Measurements from ENCODE around the gene APOC3.
"Not testable (repeated sequence)": the region's sequence is repeated elsewhere in the genome, so short reads cannot be mapped to it uniquely, and the experiment has no call there.

The APOC3 gene

DNA sequence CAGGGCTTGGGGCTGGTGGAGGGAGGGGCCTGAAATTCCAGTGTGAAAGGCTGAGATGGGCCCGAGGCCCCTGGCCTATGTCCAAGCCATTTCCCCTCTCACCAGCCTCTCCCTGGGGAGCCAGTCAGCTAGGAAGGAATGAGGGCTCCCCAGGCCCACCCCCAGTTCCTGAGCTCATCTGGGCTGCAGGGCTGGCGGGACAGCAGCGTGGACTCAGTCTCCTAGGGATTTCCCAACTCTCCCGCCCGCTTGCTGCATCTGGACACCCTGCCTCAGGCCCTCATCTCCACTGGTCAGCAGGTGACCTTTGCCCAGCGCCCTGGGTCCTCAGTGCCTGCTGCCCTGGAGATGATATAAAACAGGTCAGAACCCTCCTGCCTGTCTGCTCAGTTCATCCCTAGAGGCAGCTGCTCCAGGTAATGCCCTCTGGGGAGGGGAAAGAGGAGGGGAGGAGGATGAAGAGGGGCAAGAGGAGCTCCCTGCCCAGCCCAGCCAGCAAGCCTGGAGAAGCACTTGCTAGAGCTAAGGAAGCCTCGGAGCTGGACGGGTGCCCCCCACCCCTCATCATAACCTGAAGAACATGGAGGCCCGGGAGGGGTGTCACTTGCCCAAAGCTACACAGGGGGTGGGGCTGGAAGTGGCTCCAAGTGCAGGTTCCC, at the start of gene APOC3:
APOC3 (plus strand) TSS at position 383 of the 659 bp plus-strand sequence. CDS start 676 bp downstream, outside the sequence.
- no peak for DNase-seq (ENCODE audit: low read depth in 2 of 2)

DNA sequence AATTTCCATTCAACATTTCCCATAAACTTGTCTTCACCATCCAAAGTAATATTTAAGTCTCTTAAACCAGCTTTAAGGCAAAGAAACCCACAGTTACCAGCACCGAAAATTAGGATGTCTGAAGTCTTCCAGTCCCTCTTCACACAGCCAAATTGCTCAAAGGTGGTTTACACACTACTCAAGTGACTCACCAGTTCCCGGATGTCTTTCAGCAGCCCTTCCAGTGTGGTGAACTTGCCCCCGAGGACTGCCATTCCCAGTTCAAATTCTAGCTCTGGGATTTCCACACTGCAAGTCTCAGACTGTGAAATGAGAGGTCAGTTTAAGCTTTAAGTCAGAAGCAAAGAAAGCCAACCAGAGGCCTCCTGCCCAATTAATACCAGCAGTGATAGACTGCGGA, 47.0 kb upstream of the APOC3 start:
- DNase-seq (ENCODE audit: low read depth in 2 of 2): no peak

DNA sequence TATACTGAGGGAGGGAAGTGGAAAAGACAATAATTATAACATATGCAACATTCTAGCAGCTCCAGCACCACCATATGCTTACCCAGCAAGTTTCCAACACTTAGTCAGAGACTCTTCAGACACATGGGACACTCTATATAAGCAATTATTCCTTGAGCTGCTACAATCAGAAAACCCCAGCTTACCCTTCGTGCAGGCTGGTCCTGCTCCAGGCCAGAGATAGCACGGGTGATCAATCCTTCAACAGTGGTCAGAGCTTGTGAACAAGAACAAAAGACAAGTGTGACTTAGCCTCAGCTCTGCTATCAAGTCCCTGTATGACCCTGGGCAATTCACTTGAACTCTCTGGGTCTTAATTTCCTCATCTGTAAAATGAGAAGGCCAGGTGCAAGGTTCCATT, 43.4 kb upstream of the APOC3 start:
- no peak for DNase-seq (ENCODE audit: low read depth in 2 of 2)

DNA sequence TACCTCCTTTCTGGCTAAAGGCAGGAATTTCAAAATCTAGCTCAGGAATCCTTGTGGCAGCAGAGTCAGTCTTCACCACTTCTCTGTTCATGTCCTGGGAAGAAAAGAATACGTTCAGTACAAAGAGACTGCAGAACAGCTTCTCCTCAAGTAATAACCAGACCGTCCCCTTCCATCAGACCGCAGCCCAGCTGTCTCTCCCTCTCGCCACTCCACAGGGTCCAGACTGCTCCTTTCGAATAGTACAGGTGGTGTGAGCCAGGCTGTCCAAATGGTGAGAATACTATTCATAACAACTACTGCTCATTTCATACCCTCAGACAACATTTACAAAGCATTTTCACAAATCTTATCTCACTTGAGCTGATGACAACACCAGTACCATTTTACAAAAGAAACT, 42.7 kb upstream of the APOC3 start:
- no peak for DNase-seq (ENCODE audit: low read depth in 2 of 2)

DNA sequence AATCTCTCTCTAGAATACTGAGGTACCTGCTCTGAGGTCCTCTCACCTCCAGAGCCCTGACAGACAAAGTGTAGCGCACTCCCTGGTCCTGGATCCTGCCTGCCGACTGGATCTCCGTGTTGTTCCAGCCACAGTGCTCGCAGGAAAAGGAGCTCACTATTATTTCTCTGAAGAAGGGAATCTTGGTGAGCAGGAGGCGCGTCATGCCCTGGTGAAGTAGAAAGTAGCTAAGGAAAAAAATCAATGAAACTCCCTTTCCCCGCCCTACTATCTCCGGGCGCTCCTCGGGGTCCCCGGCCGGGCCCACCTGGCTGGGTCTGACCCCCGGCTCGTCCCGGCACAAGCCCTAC, 42.3 kb upstream of the APOC3 start:
- no peak for DNase-seq (ENCODE audit: low read depth in 2 of 2)

DNA sequence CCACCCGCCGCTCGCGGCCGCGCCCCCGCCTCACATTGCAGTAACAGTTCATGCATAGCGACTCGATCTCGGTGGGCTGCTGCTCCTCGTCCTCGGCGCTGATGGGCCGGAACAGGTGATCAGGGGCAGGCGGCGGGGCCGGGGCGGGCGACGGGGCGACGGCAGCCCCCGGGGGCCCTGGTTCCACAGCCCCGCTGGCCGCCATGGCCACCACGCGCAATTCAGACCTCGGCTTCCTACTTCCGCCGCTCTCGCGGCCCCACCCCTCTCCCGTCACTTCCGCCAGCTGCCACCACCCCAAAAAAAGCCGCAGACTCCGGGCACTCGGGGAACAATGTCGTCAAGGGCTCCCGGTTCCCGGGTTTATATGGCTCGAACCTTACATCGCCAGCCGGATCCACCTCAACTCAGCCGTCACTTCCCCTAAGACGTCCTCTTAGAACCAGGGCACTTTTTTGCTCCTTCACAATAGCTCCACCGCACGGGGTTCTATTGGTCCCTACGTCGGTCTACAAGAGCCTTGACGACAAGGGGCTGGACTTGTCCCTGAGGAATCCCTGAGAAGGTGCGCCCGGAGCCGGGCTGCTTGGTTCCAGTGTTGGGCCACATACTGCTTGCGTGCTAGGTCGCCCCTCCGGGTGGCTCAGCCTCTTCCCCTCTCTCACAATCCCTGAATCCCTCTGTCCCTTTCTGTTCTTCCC, 41.8 kb upstream of the APOC3 start, which contains the start of gene ZPR1:
ZPR1 (minus strand) TSS at position 238 of the 701 bp plus-strand sequence; CDS start at position 205, 33 bp downstream.
- DNase-seq (ENCODE audit: low read depth in 2 of 2): peak; percentile 72 to 74

DNA sequence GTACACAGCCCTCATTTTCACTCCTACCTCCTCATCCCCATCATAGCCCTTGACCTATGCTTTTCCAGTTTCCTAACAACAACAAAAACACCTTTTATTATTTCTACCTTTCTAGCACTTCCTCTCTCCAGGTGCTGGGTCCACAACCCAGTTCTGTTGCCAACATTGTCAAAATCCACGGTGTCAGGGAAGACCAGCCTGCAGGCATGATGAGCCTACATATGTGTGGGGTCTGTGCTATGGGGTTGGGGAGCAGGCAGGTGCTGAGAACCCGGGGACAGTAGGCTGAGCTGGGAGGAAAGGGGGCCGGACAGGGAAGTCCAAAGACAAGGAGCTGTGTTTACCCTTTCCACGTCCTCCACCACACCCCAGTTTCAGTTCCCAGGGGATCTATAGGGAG, 41.2 kb upstream of the APOC3 start:
- DNase-seq (ENCODE audit: low read depth in 2 of 2): no peak

DNA sequence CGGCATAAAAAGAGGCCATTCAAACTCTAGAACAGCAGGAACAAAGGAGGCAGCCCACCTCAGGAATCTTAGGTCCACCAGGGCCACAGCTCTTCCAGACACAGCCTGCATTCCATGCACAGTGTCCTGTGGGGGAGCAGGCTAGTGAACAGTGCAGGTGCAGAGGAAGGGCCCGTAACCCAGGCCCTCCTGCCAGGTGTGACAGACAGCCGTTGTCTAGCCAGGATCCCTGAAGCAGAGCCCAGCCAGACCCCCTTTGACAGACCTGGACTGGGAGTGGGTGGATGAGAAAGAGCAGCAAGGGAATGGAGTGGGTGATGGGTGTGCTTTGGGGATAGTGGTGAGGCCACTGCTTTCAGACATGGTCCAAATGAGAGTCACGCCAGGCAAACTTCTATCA, 40.7 kb upstream of the APOC3 start:
- no peak for DNase-seq (ENCODE audit: low read depth in 2 of 2)

DNA sequence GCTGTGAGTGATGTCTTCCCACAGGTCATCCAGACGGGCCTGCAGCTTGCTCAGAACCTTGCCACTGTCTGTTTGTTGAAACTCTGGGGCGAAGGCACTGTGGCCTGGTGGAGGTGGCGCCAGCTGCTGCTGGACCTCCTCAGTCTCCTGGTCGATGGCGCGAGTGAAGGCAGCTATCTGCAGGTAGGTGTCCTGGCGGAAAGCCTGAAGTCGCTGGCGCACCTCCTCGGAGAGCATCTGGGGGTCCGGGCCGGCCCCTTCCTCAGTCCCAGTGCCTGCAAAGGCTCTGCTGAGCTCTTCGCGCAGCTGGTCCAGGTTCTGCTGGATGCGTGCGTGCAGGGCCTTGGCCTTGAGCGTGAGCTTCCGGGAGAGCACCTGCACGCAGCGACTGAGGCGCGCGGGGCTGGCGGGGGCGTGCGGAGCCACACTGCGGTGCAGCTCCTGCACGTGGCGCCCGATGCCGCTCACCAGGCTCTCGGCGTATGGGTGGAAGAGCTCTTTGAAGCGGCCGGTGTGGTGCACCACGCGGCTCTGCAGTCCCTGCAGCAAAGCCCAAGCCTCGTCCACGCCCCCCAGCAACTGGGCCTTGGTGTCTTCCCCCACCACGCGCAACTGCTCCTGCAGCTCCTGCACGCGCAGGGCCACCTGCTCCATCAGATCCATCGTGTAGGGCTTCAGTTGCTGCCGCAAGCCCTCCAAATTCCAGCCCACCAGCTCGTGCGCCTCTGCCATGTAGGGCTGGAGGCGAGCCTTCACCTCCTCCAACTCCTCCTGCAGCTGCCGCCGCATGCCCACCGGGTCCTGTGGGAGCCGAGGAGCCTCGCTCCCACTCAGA, 39.3 kb upstream of the APOC3 start:
- DNase-seq (ENCODE audit: low read depth in 2 of 2): no peak

DNA sequence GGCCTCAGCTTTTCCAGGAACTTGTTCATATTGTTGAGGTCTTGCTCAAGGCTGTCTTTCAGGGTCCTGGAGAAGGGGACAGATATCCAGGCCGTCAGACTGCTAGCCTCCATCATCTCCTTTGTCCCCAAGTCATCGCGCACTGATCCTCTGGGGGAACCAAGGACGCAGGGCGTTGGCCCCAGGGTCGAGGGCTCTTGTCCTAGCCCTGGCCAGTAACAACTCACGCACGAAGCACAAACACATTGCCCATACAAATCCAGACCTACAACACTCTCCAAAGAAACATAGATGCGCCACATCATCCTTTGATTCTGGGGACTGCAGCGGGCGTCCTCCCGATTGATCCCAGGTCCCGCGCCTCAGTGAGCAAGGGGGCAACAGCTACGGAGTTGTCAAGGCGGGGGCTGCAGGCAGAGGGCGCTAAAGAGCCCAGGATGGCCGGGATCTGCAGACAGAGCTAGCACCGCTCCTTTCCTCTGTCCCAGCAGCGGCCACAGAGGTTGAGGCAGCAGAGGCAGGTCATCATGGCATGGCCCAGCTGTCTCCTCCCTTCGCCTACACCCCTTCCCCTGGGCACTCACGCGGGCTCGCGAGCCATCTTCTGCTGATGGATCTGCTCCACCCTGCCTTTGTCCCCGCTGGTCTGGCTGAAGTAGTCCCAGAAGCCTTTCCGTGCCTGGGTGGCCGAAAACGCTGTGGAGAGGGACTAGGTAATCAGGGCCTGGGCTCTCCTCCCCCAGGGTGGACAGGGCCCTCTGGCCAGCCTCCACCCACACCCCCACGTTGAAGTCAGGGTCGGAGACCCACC, 38.5 kb upstream of the APOC3 start:
- peak; percentile 55 to 59 for DNase-seq (ENCODE audit: low read depth in 2 of 2)

DNA sequence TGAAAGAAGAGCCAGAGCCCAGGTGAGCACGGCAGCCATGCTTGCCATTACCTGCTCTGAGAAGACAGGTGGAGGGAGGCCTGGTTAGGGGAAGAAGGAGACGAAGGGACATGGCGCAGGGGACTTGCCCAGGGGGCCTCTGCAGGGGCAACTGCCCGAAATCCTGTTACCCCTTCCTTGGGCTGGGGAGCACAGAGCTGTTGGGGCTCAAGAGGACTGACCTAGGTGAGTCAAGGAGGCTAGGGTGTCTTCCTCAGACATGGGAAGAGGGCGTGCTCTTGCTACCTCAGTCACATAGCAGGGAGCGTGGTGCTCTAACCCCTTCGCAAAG, 37.9 kb upstream of the APOC3 start, which contains the start of gene APOA5:
APOA5 (minus strand) TSS at position 67 of the 331 bp plus-strand sequence; CDS start at position 48, 19 bp downstream.
- DNase-seq (ENCODE audit: low read depth in 2 of 2): no peak

DNA sequence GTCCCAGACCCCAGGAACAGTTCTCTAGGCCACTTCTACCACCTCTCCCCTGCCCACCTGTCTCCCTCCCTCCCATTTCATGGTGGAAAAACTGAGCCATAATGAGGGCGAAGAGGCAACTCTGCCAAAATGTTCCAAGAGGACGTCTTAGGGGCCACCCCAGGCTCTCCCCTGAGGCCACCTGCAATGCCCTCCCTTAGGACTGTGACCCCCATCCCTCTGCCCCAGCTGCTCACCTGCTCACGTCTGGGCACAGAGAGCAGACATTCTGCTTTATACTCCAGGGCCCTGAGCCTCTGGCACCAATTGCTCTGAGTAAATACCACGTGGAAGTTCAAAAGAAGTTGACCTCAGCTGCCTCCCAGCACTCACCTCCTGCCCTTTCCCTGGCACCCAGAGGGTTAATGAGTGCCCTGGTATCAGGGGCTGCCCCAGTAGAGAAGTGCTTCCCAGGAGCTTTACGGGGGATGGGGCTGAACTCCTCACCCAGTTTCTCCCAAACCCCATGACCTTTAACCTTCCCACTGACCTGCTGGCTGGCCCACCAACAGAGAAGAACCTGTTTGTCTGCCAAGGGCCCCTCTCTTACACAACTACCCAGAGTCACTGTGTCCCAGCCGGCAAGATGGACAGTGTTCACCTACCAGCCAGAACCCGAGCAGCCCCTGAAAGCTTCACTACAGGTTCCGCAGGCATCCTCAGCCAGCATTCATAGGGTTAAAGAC, 37.4 kb upstream of the APOC3 start:
- DNase-seq (ENCODE audit: low read depth in 2 of 2): no peak

DNA sequence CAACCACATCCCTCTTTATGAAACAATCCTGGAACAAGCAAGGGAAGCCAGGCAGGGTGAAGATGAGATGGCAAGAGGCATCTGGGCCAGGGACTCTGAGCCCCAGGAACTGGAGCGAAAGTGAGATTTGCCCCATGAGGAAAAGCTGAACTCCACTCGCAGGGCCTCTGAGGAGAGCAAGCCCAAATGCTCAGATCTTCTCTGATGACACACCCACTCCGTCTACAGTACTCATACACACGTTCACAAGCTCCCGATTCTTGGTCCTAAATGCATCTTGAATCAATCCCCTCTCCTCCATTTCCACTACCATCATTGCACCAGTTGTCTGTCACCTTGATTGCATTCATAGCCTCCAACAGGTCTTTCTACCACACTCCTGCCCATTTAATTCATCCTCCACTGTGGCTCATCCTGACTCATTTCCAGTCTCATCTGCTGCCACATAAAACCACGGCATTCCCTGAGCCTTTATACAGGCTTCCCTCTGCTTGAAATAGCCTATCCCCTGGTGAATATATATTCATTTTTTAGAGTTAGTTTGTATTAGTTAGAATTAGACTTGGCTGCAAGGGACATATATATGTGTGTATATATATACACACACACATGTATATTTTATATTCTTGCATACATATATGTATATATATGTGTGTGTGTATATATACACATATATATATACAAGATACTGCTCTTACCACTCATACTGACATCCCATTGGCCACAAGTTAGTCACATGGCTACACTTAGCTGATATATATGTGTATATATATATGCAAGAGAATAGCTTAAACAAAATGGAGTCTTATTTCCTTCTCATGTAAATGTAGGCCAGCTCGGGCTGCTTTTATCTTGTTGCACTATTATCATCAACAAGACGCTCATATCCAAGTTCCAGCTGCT, 36.6 kb upstream of the APOC3 start:
- DNase-seq (ENCODE audit: low read depth in 2 of 2): no peak

DNA sequence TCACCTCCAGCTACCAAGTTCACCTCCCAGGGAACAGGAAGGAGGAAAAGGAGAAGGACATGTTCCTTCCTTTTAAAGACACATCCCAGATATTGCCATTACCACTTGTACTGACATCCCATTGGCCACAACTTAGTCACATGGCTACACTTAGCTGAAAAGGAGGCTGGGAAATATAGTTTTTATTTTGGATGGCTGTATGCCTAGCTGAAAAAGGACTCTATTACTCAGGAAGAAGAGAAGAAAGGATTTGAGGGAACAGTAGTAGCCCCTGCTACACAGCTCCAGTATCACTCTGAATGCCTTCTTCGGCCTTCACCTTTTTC, 36.0 kb upstream of the APOC3 start:
- no peak for DNase-seq (ENCODE audit: low read depth in 2 of 2)

DNA sequence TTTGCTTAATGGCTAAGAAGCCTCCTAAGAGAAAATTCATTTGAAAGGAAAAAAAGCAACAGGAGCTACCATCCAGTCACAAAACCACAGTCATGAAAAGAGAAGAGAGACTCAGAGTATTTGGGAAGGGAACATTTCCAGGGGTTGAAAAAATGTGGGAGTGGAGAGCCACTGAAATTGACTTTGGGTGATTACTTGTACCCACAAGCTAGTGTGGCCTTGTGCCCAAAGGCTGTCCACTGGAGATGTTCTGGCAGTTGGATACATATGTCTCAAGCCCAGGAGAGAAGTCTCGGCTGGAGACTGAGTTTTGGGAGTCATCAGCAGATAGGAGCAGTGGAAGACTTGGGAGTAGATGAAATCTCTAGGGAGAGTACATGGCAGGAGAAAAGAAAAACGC, 34.9 kb upstream of the APOC3 start:
- DNase-seq (ENCODE audit: low read depth in 2 of 2): no peak

DNA sequence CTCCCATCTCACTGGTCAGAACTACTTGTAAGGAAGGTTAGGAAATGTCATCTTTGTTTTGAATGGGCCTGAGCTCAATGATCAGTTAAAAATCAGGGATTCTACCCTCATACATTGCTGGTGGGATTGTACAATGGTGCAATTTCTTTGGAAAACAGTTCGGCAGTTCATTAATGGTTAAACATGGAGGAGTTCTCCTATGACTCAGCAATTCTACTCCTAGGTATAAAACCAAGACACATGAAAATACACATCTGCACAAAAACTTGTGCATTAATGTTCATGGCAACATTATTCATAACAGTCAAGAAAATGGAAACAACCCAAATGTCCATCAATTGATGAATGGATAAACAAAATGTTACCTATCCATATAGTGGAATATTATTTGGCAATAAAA, 33.2 kb upstream of the APOC3 start:
- no peak for DNase-seq (ENCODE audit: low read depth in 2 of 2)

DNA sequence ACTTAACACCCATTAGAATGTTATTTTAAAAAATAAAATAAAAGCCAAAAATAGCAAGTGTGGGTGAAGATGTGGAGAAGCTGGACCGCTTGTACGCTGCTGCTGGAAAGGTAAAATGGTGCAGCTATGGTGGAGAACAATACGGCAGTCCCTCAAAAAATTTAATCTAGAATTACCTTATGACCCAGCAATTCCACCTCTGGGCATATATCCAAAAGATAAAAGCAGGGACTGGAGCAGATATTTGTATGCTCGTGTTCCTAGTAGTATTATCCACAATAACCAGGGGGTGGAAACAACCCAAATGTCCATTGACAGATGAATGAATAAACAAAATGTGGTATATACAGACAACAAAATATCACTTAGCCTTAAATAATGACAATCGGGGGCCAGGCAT, 31.9 kb upstream of the APOC3 start:
- DNase-seq (ENCODE audit: low read depth in 2 of 2): no peak

DNA sequence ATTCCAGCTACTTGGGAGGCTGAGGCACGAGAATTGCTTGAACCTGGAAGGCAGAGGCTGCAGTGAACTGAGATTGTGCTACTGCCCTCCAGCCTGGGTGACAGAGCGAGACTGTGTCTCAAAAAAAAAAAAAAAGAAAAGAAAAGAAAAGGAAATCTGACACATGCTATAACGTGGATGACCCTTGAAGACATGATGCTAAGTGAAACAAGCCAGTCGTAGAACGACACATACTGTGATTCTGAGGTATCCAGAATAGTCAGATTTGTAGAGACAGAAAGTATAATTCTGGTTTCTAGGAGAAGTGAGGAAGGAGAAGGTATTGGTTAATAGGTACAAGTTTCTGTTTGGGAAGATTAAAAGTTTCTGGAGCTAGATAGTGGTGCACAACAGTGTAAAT, 31.3 kb upstream of the APOC3 start:
- DNase-seq (ENCODE audit: low read depth in 2 of 2): no peak

DNA sequence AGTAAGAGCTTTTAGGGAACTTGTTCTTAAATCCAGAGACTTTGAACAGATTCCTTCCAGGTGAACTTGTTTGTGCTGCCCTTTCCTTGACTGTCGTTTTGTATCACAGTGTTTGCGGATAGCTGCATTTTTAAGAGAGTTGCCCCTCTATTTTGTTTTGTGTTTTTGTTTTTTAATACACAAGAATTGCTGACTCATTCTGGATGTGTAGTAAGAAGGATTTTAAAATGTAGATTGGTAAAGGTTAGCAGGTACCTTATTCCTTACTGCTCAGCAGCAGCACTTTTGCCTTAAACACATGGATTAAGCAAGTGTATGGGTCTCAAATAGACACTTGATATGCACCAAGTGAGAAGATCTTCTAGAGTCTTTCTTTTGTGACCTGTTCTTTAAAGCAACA, 29.1 kb upstream of the APOC3 start:
- DNase-seq (ENCODE audit: low read depth in 2 of 2): no peak

DNA sequence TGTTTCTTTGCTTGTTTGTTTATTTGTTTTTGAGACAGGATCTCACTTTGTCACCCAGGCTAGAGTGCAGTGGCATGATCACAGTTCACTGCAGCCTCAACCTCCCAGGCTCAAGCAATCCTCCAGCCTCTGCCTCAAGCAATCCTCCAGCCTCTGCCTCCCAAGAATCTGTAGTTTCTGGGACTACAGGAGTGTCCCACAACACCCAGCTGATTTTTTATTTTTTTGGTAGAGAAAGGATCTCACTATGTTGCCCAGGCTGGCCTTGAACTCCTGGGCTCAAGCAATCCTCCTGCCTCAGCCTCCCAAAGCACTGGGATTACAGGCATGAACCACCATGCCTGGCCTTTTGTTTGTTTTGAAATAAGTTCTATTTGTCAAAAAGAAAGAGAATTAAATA, 28.0 kb upstream of the APOC3 start:
- DNase-seq (ENCODE audit: low read depth in 2 of 2): not testable (repeated sequence)
